ENCODE results near the gene ZBTB39.

- TF ChIP-seq FOXK2 (IDR thresholded peaks at IDR 0.05): no peak
- TF ChIP-seq HDGF (IDR thresholded peaks at IDR 0.05; ENCODE audit: borderline replicate concordance): no peak
- no peak for TF ChIP-seq FOXM1 (IDR thresholded peaks at IDR 0.05; ENCODE audit: borderline replicate concordance)
- TF ChIP-seq ZNF384 (IDR thresholded peaks at IDR 0.05): no peak
- no peak for TF ChIP-seq BHLHE40 (IDR thresholded peaks at IDR 0.05; ENCODE audit: borderline replicate concordance)
- TF ChIP-seq TARDBP (IDR thresholded peaks at IDR 0.05): no peak
- no peak for TF ChIP-seq FOXA1 (IDR thresholded peaks at IDR 0.05)
Observed at GRCh38 chr12:57044889-57045288, 38.5 kb upstream of the ZBTB39 start.

All from HEK293T (cell line).